ENCODE data around the gene COL6A2. TPM values are rescaled to one million over a fixed set of nuclear protein-coding genes. Genes with fewer than 3 reads are reported as not detected.
"Not testable (repeated sequence)": the region's sequence is repeated elsewhere in the genome, so short reads cannot be mapped to it uniquely, and the experiment has no call there.

COL6A2 gene
- polyA plus RNA-seq, 3 donors, result 157 to 284 (median 250) TPM

DNA sequence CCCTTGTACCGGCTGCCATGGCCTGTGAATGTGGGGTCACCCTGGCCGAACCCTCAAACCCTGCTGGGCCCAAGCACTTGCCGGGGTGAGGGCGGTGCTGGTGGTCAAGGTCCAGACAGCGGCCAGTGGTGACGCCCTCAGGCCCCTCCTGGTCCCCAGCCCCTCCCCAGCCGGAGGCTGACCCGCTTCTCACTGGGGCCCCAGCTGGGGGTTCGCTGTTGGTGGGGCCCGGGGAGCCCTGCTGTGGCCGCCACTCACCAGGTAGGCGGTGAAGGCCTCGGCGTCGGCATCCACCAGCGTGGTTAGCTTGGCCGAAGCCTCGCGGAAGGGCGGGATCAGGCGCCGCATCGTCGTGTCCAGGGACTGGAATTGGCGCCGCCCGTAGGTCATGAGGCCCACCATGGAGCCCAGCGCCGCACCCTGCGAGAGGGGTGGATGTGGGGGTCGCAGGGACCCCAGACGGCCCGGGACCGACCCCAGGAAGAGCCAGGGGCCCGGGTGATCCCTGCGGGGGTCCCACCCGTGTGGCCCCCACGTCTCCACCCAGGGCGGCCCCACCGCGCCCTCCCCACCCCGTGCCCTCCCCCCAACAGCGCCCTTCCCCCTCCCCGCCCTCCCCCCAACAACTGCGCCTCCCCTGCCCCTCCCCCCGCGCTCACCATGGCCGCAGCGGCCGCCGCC, 47.4 kb downstream of the COL6A2 start:
- DNase-seq (ENCODE audit: extremely low read depth in 1 of 11, low read depth in 9 of 11, low spot score in 4 of 11), result no peak

DNA sequence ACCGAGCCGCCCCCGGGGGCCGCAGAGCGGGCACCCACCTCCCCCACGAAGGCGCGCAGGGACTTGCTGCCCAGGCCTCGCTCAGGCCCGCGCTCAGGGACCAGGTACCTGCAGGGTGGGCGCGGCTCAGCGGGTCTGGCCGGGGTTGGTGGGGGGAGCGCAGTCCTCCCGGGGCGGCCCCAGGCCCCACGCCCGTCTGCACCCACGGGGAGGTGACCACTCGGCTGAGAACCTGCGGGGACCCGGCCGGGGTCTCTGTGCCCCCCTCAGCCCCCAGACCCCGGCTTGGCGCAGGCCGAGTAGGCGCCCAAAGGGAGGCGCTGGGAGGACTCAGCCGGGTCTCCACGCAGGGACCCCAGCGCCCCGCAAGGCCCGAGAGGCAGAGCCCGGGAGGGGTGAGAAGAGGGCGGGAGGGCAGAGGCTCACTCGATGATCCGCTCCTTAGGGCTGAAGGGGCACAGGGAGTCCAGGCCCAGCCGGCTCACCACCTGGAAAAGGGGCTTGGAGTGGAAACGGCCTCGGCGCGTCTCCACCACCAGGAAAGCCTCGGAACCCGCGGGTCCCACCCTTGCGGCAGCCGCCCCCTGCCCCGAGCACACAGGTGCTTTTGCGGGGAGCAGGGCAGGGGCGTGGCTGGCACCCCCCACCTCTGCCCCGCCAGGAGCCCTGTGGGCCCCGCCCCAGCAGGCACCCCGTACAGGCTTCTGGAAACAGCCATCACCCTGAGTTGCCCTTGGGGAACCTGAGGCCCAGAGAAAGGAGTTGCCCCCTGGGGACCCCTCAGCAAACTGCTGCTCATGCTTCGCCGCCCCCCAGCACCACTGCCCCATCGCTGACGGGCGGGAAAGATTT, 48.2 kb downstream of the COL6A2 start:
- DNase-seq (ENCODE audit: extremely low read depth in 1 of 11, low read depth in 9 of 11, low spot score in 4 of 11), result no peak

DNA sequence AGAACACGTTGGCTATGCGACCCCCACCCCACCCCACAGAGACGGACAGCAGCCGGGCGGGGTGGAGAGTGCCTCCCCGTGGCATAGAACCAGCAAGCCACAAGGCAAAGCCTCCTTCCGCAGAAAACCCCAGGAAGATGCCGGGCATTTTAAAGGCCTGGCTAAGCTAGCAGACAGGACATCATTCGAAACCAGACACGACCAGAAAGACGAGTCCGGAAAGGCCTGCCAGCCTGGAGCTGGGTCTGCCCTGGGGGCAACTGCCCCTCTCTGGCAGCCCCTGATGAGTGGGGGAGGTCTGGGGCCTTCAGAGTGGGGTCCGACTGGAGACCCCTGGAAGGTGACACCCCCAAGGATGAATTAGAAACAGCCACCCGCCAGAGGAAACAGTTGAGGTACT, 48.9 kb downstream of the COL6A2 start:
- DNase-seq (ENCODE audit: extremely low read depth in 1 of 11, low read depth in 9 of 11, low spot score in 4 of 11), result no peak

DNA sequence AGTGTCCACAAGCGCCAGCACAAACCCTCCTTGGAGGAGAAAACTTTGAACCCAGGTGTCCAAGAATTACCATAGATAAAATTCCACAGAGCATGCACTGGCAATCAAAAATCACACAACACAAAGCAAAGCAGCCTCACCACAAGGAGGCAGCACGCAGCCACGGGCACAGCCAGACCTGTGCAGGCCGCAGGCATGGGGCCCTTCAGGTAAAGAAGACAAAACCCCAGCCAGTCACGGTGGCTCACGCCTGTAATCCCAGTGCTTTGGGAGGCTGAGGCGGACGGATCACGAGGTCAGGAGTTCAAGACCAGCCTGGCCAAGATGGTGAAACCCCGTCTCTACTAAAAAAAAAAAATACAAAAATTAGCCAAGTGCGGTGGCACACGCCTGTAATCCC, 49.5 kb downstream of the COL6A2 start:
- DNase-seq (ENCODE audit: extremely low read depth in 1 of 11, low read depth in 9 of 11, low spot score in 4 of 11), result not testable (repeated sequence)

GRCh38 chr21:46148106-46148505, 50.2 kb downstream of the COL6A2 start:
- DNase-seq (ENCODE audit: extremely low read depth in 1 of 11, low read depth in 9 of 11, low spot score in 4 of 11), result no peak

- no peak for DNase-seq (ENCODE audit: extremely low read depth in 1 of 11, low read depth in 9 of 11, low spot score in 4 of 11)
Measured at GRCh38 chr21:46149205-46149901, 51.4 kb downstream of the COL6A2 start.

- no peak for DNase-seq (ENCODE audit: extremely low read depth in 1 of 11, low read depth in 9 of 11, low spot score in 4 of 11)
Measured at GRCh38 chr21:46150073-46150472, 52.2 kb downstream of the COL6A2 start.

DNA sequence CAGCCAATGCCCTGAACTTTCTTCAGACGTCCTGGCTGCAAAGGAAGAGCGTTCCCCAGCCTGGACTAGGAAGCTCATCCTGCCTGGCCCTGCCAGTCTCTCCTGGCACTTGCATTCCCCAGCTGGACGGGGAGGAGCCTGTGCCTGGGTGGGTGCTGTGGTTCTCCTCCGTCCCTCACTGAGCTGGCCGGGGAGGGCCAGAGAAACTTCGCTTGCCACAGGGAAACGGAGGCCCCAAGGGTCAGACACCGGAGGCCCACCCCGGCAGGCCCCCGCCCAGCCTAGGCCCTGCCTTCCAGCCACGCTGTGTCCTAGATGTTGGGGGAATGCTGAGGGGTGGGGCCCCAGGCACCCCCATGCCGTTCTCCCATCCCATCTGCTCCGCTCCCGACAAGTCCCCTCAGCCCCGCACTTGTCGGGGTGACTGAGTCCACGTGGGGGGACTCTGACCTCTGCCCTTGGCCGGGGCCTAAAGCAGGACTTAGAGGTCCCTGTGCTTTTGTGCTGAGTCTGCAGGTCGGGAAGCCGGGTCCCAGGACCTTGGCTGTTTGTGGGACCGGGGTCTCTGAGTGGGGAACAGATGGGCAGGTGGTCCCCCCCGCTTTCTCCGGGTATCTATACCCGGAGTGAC, 52.7 kb downstream of the COL6A2 start:
- no peak for DNase-seq (ENCODE audit: extremely low read depth in 1 of 11, low read depth in 9 of 11, low spot score in 4 of 11)

- no peak for DNase-seq (ENCODE audit: extremely low read depth in 1 of 11, low read depth in 9 of 11, low spot score in 4 of 11)
Measured at GRCh38 chr21:46151261-46151988, 53.5 kb downstream of the COL6A2 start.

DNA sequence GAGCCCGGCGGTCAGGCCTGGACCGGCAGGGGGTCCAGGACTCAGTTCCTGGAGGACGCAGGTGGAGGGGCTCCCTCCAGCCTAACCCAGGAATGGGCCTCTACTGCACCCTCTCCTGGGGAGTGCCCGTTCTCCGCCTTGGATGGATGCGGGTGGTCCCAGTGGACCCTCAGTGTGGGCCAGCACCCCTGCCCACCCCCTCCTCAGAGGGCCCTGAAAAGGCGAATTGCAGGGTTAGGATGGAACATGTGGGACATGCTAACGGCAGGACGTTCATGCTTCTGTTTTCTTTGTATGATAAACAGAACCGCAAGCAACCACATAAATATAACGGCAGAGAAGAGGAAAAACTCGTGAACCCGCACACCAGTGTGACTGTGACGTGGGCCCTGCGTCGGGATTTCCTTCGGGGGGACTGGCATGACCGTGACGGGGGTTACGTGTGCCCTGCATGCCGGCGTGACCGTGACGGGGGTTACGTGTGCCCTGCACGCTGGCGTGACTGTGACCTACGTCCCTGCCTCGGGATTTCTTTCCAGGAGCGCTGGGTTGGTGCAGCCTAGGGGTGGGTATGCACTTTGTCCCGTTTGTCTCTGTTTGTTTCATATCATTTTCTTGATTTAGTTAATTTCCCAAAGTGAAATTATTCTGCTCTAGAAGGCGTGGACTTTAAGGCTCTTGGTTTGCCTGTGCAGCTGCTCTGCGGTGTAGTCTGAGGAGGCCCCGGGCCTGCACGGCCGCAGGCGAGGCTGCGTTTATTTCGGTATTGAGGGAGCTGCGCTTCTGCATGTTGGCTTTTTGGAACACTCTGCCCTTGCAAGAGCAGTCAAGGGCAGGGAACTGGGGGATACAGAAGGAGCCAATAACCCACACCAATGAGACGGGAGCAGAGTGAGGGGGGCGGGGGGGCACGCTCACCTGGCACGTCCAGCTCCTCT, 54.3 kb downstream of the COL6A2 start:
- no peak for DNase-seq (ENCODE audit: extremely low read depth in 1 of 11, low read depth in 9 of 11, low spot score in 4 of 11)

DNA sequence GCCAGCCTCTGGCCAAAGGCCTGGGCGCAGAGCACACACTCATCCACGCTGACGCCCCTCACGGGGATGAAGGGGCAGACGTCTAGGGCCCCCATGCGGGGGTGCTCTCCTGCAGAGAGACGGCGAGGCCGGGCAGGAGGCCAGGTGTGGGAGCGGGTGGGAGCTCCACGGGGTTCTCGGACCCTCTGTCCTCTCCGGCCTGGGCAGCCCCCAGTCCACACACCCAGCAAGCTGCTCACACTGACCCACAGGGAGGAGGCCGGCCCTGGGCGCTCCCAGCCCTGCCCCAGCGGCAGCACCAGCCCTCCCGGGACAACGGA, 55.0 kb downstream of the COL6A2 start:
- DNase-seq (ENCODE audit: extremely low read depth in 1 of 11, low read depth in 9 of 11, low spot score in 4 of 11), result no peak

- DNase-seq (ENCODE audit: extremely low read depth in 1 of 11, low read depth in 9 of 11, low spot score in 4 of 11), result peak in 6 of 11 donors; percentile 45 to 62 (median 58)
Measured at GRCh38 chr21:46153247-46154154, 55.6 kb downstream of the COL6A2 start.

DNA sequence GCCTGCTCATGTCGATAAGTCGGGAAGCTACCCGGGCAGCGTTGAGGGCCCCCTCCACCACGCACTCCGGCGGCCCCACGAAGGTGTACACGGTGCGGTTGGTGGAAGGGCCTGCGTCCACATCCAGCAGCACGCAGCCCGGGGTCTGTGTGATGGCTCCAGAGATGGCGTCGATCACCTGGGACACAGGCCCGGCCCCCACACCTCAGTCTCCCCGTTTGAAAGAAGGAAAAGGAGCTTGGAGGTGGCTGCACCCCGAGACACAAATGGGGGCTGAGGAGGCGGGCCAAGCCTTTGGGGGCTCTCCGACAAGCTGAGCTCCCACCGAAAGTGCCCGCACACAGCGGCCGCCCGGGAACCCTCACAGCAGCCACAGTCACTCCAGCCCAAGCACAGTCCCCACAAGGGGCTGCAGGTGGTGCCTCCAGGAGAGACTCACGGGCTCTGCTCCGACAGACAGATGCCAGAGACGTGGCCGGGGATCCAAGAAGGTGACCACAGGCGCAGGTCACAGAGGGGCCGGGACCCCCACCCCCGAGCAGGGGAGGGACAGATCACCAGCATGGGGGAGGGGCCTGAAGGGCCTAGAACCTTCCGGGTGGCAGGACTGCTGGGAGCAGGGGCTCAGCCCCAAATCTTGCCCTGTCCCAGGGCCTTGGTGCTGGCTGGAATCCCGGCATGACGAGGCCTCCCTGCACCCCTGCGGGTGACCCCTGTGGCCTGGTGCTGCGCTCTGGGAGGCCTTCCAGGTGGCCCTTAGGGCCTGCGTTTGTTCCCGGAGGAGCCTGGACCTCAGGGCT, 56.4 kb downstream of the COL6A2 start:
- no peak for DNase-seq (ENCODE audit: extremely low read depth in 1 of 11, low read depth in 9 of 11, low spot score in 4 of 11)

DNA sequence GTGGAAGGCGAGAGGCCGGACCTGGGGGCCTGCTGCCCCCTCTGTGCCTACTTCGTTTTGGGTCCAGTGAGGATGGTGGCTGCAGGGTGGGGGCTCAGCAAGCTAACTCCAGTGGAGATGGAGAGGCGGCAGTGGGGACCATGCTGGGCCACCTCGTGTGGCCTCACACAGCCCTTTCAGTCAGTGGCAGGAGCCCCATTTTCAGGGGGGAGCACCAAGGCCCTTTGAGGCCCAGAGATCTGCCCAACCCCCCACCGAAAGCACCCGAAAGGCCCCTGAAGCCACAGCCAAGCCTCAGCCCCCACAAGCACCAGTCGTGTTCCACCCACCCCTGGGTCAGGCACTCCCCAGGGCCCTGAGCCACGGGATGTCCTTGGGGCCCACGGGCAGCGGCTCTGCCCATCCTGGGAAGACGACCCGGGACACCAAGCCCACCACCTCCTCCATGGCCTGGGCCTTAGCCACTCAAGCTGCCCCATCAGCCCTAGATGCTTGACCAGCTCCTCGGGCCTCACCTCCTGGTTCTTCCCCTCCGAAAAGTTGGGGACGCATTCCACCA, 57.1 kb downstream of the COL6A2 start:
- no peak for DNase-seq (ENCODE audit: extremely low read depth in 1 of 11, low read depth in 9 of 11, low spot score in 4 of 11)

DNA sequence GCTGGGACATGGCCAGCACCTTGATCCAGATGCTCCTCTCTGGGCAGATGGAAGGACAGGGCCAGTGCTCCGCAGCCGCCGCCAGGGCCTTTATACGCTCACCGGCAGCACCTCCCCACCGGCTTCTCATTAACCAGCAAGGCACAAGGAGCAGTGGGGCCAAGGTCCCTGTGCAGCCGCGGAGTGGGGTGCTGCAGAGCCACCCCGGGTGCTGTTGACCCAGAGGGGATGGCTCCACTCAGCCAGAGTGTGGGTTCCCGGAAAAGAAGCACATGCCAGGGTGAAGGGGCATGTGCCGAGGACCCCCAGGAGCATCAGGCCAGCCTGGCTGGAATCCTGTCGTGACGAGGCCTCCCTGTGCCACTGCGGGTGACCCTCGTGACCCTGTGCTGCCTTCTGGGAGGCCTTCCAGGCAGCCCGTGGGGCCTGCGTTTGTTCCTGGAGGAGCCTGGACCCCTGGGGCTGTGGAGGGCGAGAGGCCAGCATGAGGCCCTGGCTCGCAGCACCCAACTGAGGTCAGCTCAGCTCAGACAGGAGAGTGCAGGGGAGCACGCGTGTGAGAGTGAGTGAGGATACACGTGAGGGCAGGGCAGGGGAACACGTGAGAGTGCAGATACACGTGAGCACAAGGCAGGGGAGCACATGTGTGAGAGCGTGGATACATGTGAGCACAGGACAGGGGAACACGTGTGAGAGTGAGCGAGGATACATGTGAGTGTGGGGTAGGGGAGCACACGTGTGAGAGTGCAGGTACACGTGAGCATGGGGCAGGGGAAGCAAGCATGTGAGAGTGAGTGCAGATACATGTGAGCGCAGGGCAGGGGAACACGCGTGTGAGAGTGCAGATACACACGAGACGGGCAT, 57.8 kb downstream of the COL6A2 start, which contains the start of gene FTCD:
TSS of gene FTCD (minus strand) at position 66 of the 864 bp plus-strand sequence. CDS start at position 10, 56 bp downstream.
- no peak for DNase-seq (ENCODE audit: extremely low read depth in 1 of 11, low read depth in 9 of 11, low spot score in 4 of 11)
